ENCODE results near the gene CEP170B. TPM values are rescaled to one million over a fixed set of nuclear protein-coding genes. Genes with fewer than 3 reads are reported as not detected.

CEP170B gene
- total and polyA plus RNA-seq, 4 donors, result 1.5 to 10.9 (median 6.7) TPM

- no peak overlapping the region for H3K4me3 ChIP-seq (ENCODE audit: low read depth in 1 of 3, low read length in 3 of 3)
- H3K27me3 ChIP-seq (ENCODE audit: control insufficient read depth in 4 of 4, insufficient read depth in 4 of 4, low read length in 3 of 4), result no peaks in the 10 kb centered on the region
- TF ChIP-seq EGR1 (IDR thresholded peaks at IDR 0.05; ENCODE audit: low read depth in 2 of 2), result no peak
- TF ChIP-seq TAF1 (conservative IDR thresholded peaks at IDR 0.05), result no peak
- no peak for TF ChIP-seq RAD21 (IDR thresholded peaks at IDR 0.05)
- TF ChIP-seq HNF4G (IDR thresholded peaks at IDR 0.05), result no peak
- no peak for TF ChIP-seq JUND (IDR thresholded peaks at IDR 0.05)
- H3K9me3 ChIP-seq (ENCODE audit: control insufficient read depth in 4 of 4, low read length in 3 of 4), result no peaks in the 10 kb centered on the region
- H3K4me1 ChIP-seq (ENCODE audit: control insufficient read depth in 4 of 4, insufficient read depth in 4 of 4, low read length in 3 of 4), result peaks cover 5 to 16% (median 6%) of the 10 kb centered on the region in 4 donors
- DNase-seq (ENCODE audit: low spot score), result peak; percentile 30
- no peak overlapping the region for H3K27ac ChIP-seq (ENCODE audit: low read depth in 1 of 2, low read length in 2 of 2)
- peaks cover 0 to 9% (median 0%) of the 10 kb centered on the region in 4 donors for H3K36me3 ChIP-seq (ENCODE audit: control insufficient read depth in 4 of 4, insufficient read depth in 3 of 4, low read depth in 1 of 4, low read length in 3 of 4)
- WGBS, result 80% methylated on average over 39 of the region's 39 CpGs
- no peak overlapping the region for H3K9ac ChIP-seq (ENCODE audit: low read depth in 1 of 2, low read length in 2 of 2)
These were observed 28.6 kb downstream of the CEP170B start for GRCh38 chr14:104893435-104894207.

- Histone ChIP-seq H3K9ac (ENCODE audit: low read depth in 1 of 2, low read length in 2 of 2) (no peak overlapping the region), H3K4me3 (ENCODE audit: low read depth in 1 of 3, low read length in 3 of 3) (no peak overlapping the region), H3K9me3 (ENCODE audit: control insufficient read depth in 4 of 4, low read length in 3 of 4) (no peaks in the 10 kb centered on the region), H3K27me3 (ENCODE audit: control insufficient read depth in 4 of 4, insufficient read depth in 4 of 4, low read length in 3 of 4) (no peaks in the 10 kb centered on the region), H3K4me1 (ENCODE audit: control insufficient read depth in 4 of 4, insufficient read depth in 4 of 4, low read length in 3 of 4) (peaks cover 5 to 16% (median 6%) of the 10 kb centered on the region in 4 donors), H3K36me3 (ENCODE audit: control insufficient read depth in 4 of 4, insufficient read depth in 3 of 4, low read depth in 1 of 4, low read length in 3 of 4) (peaks cover 0 to 5% (median 0%) of the 10 kb centered on the region in 4 donors), H3K27ac (ENCODE audit: low read depth in 1 of 2, low read length in 2 of 2) (no peak overlapping the region)
- WGBS, result 86% methylated on average over 30 of the region's 30 CpGs
- TF ChIP-seq EGR1 (IDR thresholded peaks at IDR 0.05; ENCODE audit: low read depth in 2 of 2) (no peak), FOXA2 (IDR thresholded peaks at IDR 0.05) (no peak), YY1 (IDR thresholded peaks at IDR 0.05) (no peak), ZBTB33 (IDR thresholded peaks at IDR 0.05) (no peak), HNF4G (IDR thresholded peaks at IDR 0.05) (no peak), ATF3 (IDR thresholded peaks at IDR 0.05) (no peak), GABPA (IDR thresholded peaks at IDR 0.05 in 1 of 2, conservative IDR thresholded peaks at IDR 0.05 in 1 of 2) (no peak), REST (IDR thresholded peaks at IDR 0.05) (no peak), CTCF (IDR thresholded peaks at IDR 0.05; ENCODE audit: low read depth, low read length, missing input control) (no peak), TAF1 (conservative IDR thresholded peaks at IDR 0.05) (no peak), RXRA (IDR thresholded peaks at IDR 0.05) (no peak), HNF4A (conservative IDR thresholded peaks at IDR 0.05) (no peak), SP1 (IDR thresholded peaks at IDR 0.05) (no peak), JUND (IDR thresholded peaks at IDR 0.05) (no peak), FOXA1 (IDR thresholded peaks at IDR 0.05) (no peak), NR2F2 (IDR thresholded peaks at IDR 0.05) (no peak), RAD21 (IDR thresholded peaks at IDR 0.05) (no peak)
- TF ChIP-seq, protein P1, sequence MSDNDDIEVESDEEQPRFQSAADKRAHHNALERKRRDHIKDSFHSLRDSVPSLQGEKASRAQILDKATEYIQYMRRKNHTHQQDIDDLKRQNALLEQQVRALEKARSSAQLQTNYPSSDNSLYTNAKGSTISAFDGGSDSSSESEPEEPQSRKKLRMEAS (IDR thresholded peaks at IDR 0.05), result no peak
- DNase-seq (ENCODE audit: low spot score), result peak; percentile 30
These were observed 29.5 kb downstream of the CEP170B start for GRCh38 chr14:104894331-104895206.
